NCI-H146 (cell line): ENCODE data around the gene TRERF1.
A peak's percentile ranks its signal among the peaks of the same experiment; 100 is the strongest.
"Not testable (repeated sequence)": the region's sequence is repeated elsewhere in the genome, so short reads cannot be mapped to it uniquely, and the experiment has no call there.

Experiments used
- DNase-seq: peaks from one replicate; lab custom pipeline; 2025; lab: John Stamatoyannopoulos, UW

The TRERF1 gene, protein sequence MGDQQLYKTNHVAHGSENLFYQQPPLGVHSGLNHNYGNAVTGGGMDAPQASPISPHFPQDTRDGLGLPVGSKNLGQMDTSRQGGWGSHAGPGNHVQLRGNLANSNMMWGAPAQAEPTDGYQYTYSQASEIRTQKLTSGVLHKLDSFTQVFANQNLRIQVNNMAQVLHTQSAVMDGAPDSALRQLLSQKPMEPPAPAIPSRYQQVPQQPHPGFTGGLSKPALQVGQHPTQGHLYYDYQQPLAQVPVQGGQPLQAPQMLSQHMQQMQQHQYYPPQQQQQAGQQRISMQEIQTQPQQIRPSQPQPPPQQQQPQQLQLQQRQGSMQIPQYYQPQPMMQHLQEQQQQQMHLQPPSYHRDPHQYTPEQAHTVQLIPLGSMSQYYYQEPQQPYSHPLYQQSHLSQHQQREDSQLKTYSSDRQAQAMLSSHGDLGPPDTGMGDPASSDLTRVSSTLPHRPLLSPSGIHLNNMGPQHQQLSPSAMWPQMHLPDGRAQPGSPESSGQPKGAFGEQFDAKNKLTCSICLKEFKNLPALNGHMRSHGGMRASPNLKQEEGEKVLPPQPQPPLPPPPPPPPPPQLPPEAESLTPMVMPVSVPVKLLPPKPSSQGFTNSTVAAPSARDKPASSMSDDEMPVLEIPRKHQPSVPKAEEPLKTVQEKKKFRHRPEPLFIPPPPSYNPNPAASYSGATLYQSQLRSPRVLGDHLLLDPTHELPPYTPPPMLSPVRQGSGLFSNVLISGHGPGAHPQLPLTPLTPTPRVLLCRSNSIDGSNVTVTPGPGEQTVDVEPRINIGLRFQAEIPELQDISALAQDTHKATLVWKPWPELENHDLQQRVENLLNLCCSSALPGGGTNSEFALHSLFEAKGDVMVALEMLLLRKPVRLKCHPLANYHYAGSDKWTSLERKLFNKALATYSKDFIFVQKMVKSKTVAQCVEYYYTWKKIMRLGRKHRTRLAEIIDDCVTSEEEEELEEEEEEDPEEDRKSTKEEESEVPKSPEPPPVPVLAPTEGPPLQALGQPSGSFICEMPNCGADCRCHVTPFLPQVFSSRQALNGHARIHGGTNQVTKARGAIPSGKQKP (N-terminal part only)

GRCh38 chr6:42451333-42452170 lies at the start of gene TRERF1:
Gene TRERF1, minus strand, starts transcription at chr6:42451926. Its CDS starts 182,336 bp downstream, at chr6:42269590.
- peak; percentile 97 for DNase-seq

GRCh38 chr6:42498473-42499128 lies 46.9 kb upstream of the TRERF1 start:
- DNase-seq, result peak; percentile 14

DNA sequence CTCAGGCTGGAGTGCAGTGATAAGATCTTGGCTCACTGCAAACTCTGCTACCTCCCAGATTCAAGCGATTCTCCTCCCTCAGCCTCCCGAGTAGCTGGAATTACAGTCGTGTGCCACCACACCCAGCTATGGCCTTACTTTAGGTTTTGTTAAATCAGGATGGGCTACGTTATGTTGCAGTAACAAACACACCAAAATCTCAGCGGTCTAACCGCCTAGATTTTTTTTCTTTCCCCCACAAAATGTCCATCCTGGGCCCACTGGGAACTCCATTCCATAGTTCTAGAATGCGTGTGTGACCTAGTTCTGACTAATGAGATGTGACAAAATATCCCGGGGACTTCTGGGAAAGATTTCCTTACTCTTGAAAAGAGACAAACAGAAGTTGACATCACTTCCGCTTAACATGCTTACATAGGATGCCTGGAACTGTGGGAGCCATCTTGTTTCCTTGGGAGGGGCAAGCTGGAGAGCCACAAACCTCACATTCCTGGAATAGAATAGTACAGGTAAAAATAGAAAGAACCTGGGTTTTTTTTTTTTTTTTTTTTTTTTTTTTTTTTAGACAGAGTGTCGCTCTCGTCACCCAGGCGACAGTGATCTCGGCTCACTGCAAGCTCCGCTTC lies 42.3 kb upstream of the TRERF1 start:
- no peak for DNase-seq

DNA sequence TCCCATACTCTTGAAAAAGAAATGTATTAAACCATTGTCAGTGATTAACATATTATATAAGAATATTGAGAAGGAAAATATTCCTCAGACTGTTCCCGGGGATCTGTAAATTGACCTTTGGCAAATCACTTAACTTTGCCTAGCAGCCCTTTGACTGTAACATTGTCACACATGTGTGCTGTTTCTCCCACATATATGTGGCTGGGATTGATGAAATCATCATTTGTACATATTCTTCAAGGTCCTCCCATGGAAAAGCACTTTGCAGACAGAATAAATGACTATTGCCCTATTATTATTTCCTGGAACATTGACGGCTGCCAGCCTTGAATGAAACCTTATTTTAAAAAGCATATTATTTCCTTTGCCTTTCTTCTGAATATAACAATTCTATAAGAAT lies 36.4 kb upstream of the TRERF1 start:
- DNase-seq, result no peak

DNA sequence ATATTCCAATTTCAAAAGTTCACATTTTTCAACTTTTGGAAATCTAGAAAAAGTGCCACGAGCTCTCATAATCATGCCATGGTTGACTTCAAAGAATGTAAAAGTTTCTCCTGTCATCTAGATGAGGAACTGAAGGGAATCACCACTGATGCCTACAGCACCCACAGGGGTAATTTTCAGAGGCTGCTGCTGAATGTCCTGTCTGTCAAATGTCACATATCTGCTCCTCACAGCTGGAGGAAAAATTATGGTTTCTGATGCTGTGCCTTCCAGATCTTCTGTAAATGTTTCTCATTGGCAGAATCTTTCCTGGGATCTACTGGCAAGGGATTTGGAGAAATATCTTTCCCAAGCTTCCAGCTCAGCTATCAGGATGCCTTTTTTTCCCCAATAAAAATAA lies 32.5 kb upstream of the TRERF1 start:
- DNase-seq, result no peak

- DNase-seq, result peak; percentile 79
Measured at GRCh38 chr6:42482174-42482573, 30.4 kb upstream of the TRERF1 start.

- DNase-seq, result no peak
Measured at GRCh38 chr6:42471714-42472113, 20.0 kb upstream of the TRERF1 start.

DNA sequence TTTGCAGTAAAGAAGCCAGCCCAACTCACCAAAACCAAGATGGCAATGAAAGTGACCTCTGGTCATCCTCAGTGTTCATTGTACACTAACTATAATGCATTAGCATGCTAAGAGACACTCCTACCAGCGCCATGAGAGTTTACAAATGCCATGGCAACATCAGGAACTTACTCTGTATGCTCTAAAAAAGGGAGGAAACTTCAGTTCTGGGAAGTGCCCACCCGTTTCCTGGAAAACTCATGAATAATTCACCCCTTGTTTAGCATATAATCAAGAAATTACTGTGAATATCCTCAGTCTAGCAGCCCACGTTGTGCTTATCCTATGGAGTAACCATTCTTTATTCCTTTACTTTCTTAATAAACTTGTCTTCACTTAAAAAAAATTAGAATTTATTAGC lies 19.4 kb upstream of the TRERF1 start:
- no peak for DNase-seq

GRCh38 chr6:42468273-42468672 lies 16.5 kb upstream of the TRERF1 start:
- no peak for DNase-seq

DNA sequence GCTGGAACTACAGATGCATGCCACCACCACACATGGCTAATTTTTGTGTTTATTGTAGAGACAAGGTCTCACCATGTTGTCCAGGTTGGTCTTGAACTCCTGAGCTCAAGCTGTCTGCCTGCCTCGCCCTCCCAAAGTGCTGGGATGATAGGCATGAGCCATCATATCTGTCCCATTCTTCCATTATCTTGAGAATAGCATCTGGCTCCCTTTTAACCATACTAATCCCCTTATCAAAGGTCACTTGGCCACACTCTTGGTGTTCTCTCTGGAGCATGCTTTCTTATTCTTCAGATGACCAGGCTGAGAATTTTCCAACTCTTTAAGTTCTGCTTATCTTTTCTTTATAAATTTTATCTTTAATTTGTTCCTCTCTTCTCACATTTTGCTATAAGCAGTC lies 15.9 kb upstream of the TRERF1 start:
- no peak for DNase-seq

DNA sequence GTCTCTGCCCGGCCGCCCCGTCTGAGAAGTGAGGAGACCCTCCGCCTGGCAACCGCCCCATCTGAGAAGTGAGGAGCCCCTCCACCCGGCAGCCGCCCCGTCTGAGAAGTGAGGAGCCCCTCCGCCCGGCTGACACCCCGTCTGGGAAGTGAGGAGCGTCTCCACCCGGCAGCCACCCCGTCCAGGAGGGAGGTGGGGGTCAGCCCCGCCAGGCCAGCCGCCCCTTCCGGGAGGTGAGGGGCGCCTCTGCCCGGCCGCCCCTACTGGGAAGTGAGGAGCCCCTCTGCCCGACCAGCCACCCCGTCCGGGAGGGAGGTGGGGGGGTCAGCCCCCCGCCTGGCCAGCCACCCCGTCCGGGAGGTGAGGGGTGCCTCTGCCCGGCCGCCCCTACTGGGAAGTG lies 14.7 kb upstream of the TRERF1 start:
- DNase-seq, result not testable (repeated sequence)

- DNase-seq, result no peak
Measured at GRCh38 chr6:42462474-42462972, 10.8 kb upstream of the TRERF1 start.

GRCh38 chr6:42460883-42461282 lies 9.2 kb upstream of the TRERF1 start:
- no peak for DNase-seq

- peak; percentile 42 for DNase-seq
Measured at GRCh38 chr6:42459888-42460287, 8.2 kb upstream of the TRERF1 start.

DNA sequence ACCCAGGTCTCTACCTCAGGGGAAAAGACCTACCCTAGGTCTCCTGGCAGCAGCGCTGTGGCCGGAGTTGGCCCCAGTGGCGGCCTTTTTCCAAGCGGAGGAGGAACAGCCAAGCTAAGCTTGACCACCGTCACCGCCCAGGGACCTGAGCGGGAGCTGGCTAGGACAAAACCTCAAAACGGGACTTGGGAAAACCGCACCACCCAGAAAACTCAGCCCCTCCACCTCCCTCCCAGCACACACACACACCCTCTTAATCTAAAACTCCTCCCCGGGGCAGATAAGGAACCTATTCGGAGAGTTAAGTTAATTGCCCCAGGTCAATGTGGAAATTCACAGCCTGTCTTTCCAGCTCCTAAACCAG lies 2.7 kb upstream of the TRERF1 start:
- peak; percentile 76 for DNase-seq

GRCh38 chr6:42453654-42454427 lies 2.1 kb upstream of the TRERF1 start:
- peak; percentile 85 for DNase-seq

DNA sequence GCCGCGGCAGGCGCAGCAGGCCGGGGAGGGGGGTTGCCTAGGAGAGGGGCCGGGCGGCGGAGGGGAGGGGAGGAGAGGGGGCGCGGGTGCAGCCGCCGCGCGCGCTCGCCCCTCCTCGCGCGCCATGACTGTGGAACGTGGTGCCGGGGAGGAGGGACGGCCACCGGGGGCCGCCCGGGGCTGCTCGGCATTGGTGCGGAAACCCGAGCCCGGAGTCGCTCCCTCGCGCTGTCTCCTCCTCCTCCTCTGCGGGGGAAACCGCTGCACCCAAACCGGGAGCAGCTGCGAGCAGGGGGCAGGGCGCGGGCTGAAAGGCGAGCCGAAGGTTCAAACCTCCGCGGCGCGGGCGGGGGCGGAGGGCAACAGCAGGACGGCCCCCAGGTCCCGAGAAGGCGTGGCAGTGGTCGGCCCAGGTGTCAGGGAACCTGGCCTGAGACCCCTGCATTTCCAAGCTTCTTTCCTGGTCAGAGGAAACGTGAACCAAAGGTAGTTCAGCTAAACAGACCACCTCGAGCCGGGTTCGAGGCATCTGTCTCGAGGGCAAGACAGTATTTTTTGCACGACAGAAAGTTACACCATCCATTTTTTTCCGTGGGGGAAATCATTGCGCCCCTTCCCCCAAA lies 1.4 kb upstream of the TRERF1 start:
- peak; percentile 98 for DNase-seq

GRCh38 chr6:42452171-42453030 lies 675 bp upstream of the TRERF1 start:
- DNase-seq, result peak; percentile 97
